Neural cell (in vitro differentiated cells): ENCODE data around the gene DDX4. TPM values are rescaled to one million over a fixed set of nuclear protein-coding genes. Genes with fewer than 3 reads are reported as not detected.

Experiments
- H2AFZ ChIP-seq: fragments of 200-600, 300-800 bp; sonication (generic), shearing (Covaris generic); 2 replicates; pipeline ENCODE4 v1.6.0; 2014; ENCODE audit warnings: low read depth, mild to moderate bottlenecking, antibody characterized with exemption, low read length, moderate library complexity
- H3F3A ChIP-seq: fragments of 200-600 bp; shearing (Covaris generic); 2 replicates; pipeline ENCODE4 v1.6.1; 2016; ENCODE audit warnings: mild to moderate bottlenecking, moderate library complexity, mixed read lengths, antibody characterized with exemption, low read length; ENCODE audit not compliant: insufficient read depth, poor library complexity, severe bottlenecking
- H3K27ac ChIP-seq: fragments of 200-600, 300-800 bp; sonication (generic), shearing (Covaris generic); 2 replicates; pipeline ENCODE4 v1.5.1; 2014; ENCODE audit warnings: mild to moderate bottlenecking, low read length, moderate library complexity
- H3K27me3 ChIP-seq: fragments of 300-800, 200-600 bp; sonication (generic), shearing (Covaris generic); 2 replicates; pipeline ENCODE4 v1.6.0; 2014; ENCODE audit warnings: mild to moderate bottlenecking, low read depth, low read length, moderate library complexity; ENCODE audit not compliant: insufficient read depth
- H3K36me3 ChIP-seq: fragments of 300-800, 200-600 bp; sonication (generic), shearing (Covaris generic); 2 replicates; pipeline ENCODE4 v1.5.1; 2014; ENCODE audit warnings: mild to moderate bottlenecking, antibody characterized with exemption, low read length, moderate library complexity; ENCODE audit not compliant: insufficient read depth
- H3K4me2 ChIP-seq: fragments of 300-800, 200-600 bp; sonication (generic), shearing (Covaris generic); 2 replicates; pipeline ENCODE4 v1.6.0; 2014; ENCODE audit warnings: mild to moderate bottlenecking, low read length
- H3K4me3 ChIP-seq: fragments of 300-800, 200-600 bp; sonication (generic), shearing (Covaris generic); 2 replicates; pipeline ENCODE4 v1.5.1; 2014; ENCODE audit warnings: mild to moderate bottlenecking, low read length, moderate library complexity
- H3K79me2 ChIP-seq: fragments of 200-600 bp; shearing (Covaris generic); replicated peaks from 2 replicates; pipeline ENCODE4 v1.6.0; 2014; ENCODE audit warnings: mild to moderate bottlenecking, low read length, moderate library complexity; ENCODE audit not compliant: insufficient read depth
- H3K9ac ChIP-seq: fragments of 300-800, 200-600 bp; sonication (generic), shearing (Covaris generic); 2 replicates; pipeline ENCODE4 v1.6.1; 2016; ENCODE audit warnings: mild to moderate bottlenecking, low read length, mixed read lengths
- H3K9me2 ChIP-seq: fragments of 200-600 bp; shearing (Covaris generic); 2 replicates; pipeline ENCODE4 v1.6.1; 2016; ENCODE audit warnings: mild to moderate bottlenecking, low read length, mixed read lengths; ENCODE audit not compliant: insufficient read depth
- H3K9me3 ChIP-seq: fragments of 200-600, 300-800 bp; sonication (generic), shearing (Covaris generic); 2 replicates; pipeline ENCODE4 v1.6.1; 2016; ENCODE audit warnings: mild to moderate bottlenecking, mixed run types, low read length, moderate library complexity, mixed read lengths
- H4K20me1 ChIP-seq: fragments of 200-600 bp; shearing (Covaris generic); 2 replicates; pipeline ENCODE4 v1.6.1; 2016; ENCODE audit warnings: mild to moderate bottlenecking, mixed run types; ENCODE audit not compliant: insufficient read depth
- EP300 ChIP-seq: fragments of 450-650 bp; conservative IDR thresholded peaks from 2 replicates; pipeline ENCODE4 v1.6.1; 2014; ENCODE audit warnings: antibody characterized with exemption, mild to moderate bottlenecking, moderate library complexity; ENCODE audit not compliant: poor library complexity, severe bottlenecking
- EZH2 ChIP-seq: fragments of 200-600, 300-800 bp; shearing (Covaris generic), sonication (generic); IDR thresholded peaks from 2 replicates; pipeline ENCODE4 v1.6.1; 2014; ENCODE audit warnings: antibody characterized with exemption, low read length, borderline replicate concordance, mild to moderate bottlenecking; ENCODE audit not compliant: insufficient read depth, poor library complexity, severe bottlenecking
- MXI1 ChIP-seq: fragments of 450-650 bp; conservative IDR thresholded peaks from 2 replicates; pipeline ENCODE4 v1.6.1; 2014; ENCODE audit warnings: antibody characterized with exemption, mild to moderate bottlenecking; ENCODE audit not compliant: poor library complexity, severe bottlenecking
- POLR2AphosphoS5 ChIP-seq: IDR thresholded peaks from 2 replicates; pipeline ENCODE4 v1.6.1; 2012
- RAD21 ChIP-seq: fragments of 450-650 bp; conservative IDR thresholded peaks from 2 replicates; pipeline ENCODE4 v1.6.1; 2014; ENCODE audit warnings: antibody characterized with exemption, mild to moderate bottlenecking, moderate library complexity
- SMC3 ChIP-seq: fragments of 450-650 bp; conservative IDR thresholded peaks from 2 replicates; pipeline ENCODE4 v1.6.1; 2014; ENCODE audit warnings: antibody characterized with exemption, mild to moderate bottlenecking, moderate library complexity; ENCODE audit not compliant: poor library complexity
- TAF1 ChIP-seq: IDR thresholded peaks from 2 replicates; pipeline ENCODE4 v1.6.1; 2012; ENCODE audit warnings: low read depth
- polyA plus RNA-seq: library from polyadenylated mRNA; depleted of rRNA; stranded (reverse); fragments of >200 nt; gene quantifications from 2 replicates; pipeline ENCODE4 v1.2.3, GENCODE V29; 2014
- TF ChIP-seq, protein P1 (sequence below): fragments of 450-650 bp; IDR thresholded peaks from 2 replicates; pipeline ENCODE4 v1.5.1; 2014; ENCODE audit warnings: antibody characterized with exemption, mild to moderate bottlenecking, moderate library complexity; ENCODE audit not compliant: poor library complexity, severe bottlenecking
- TF ChIP-seq, protein P2 (sequence below): IDR thresholded peaks from 2 replicates; pipeline ENCODE4 v1.6.1; 2012; ENCODE audit warnings: borderline replicate concordance

Gene DDX4
- polyA plus RNA-seq, 1 donor from 2014 or later: 0.43 TPM

DNA sequence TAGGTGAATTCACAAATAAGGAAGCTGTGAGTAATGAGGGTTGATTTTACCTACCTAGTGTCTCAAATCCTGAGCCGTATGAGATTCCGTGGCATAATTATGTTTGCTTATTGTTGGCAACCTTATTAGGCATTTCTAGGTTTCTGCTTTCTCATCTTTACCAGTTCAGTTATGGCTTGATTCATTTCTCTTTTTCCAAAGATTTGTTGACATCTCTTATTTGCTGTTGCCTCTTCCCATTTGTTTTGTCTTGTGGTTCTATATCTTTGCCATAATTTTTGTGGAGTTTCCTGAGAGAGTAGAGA is 113.8 kb downstream of the DDX4 start:
- Histone ChIP-seq H3K4me3 (no peak overlapping the region), H3K4me2 (no peak overlapping the region), H2AFZ (no peak overlapping the region), H3K27me3 (no peaks in the 10 kb centered on the region), H3K79me2 (no peaks in the 10 kb centered on the region), H3K9me2 (no peaks in the 10 kb centered on the region), H4K20me1 (no peaks in the 10 kb centered on the region), H3F3A (no peaks in the 10 kb centered on the region), H3K9me3 (no peaks in the 10 kb centered on the region), H3K36me3 (no peaks in the 10 kb centered on the region), H3K27ac (no peak overlapping the region), H3K9ac (no peak overlapping the region)
- no peak for TF ChIP-seq POLR2AphosphoS5
- TF ChIP-seq RAD21: no peak
- TF ChIP-seq, protein P1, sequence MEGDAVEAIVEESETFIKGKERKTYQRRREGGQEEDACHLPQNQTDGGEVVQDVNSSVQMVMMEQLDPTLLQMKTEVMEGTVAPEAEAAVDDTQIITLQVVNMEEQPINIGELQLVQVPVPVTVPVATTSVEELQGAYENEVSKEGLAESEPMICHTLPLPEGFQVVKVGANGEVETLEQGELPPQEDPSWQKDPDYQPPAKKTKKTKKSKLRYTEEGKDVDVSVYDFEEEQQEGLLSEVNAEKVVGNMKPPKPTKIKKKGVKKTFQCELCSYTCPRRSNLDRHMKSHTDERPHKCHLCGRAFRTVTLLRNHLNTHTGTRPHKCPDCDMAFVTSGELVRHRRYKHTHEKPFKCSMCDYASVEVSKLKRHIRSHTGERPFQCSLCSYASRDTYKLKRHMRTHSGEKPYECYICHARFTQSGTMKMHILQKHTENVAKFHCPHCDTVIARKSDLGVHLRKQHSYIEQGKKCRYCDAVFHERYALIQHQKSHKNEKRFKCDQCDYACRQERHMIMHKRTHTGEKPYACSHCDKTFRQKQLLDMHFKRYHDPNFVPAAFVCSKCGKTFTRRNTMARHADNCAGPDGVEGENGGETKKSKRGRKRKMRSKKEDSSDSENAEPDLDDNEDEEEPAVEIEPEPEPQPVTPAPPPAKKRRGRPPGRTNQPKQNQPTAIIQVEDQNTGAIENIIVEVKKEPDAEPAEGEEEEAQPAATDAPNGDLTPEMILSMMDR: no peak
- TF ChIP-seq MXI1: no peak
- TF ChIP-seq, protein P2, sequence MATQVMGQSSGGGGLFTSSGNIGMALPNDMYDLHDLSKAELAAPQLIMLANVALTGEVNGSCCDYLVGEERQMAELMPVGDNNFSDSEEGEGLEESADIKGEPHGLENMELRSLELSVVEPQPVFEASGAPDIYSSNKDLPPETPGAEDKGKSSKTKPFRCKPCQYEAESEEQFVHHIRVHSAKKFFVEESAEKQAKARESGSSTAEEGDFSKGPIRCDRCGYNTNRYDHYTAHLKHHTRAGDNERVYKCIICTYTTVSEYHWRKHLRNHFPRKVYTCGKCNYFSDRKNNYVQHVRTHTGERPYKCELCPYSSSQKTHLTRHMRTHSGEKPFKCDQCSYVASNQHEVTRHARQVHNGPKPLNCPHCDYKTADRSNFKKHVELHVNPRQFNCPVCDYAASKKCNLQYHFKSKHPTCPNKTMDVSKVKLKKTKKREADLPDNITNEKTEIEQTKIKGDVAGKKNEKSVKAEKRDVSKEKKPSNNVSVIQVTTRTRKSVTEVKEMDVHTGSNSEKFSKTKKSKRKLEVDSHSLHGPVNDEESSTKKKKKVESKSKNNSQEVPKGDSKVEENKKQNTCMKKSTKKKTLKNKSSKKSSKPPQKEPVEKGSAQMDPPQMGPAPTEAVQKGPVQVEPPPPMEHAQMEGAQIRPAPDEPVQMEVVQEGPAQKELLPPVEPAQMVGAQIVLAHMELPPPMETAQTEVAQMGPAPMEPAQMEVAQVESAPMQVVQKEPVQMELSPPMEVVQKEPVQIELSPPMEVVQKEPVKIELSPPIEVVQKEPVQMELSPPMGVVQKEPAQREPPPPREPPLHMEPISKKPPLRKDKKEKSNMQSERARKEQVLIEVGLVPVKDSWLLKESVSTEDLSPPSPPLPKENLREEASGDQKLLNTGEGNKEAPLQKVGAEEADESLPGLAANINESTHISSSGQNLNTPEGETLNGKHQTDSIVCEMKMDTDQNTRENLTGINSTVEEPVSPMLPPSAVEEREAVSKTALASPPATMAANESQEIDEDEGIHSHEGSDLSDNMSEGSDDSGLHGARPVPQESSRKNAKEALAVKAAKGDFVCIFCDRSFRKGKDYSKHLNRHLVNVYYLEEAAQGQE: no peak
- TF ChIP-seq EP300: no peak
- no peak for TF ChIP-seq SMC3
- no peak for TF ChIP-seq TAF1
- no peak for TF ChIP-seq EZH2

DNA sequence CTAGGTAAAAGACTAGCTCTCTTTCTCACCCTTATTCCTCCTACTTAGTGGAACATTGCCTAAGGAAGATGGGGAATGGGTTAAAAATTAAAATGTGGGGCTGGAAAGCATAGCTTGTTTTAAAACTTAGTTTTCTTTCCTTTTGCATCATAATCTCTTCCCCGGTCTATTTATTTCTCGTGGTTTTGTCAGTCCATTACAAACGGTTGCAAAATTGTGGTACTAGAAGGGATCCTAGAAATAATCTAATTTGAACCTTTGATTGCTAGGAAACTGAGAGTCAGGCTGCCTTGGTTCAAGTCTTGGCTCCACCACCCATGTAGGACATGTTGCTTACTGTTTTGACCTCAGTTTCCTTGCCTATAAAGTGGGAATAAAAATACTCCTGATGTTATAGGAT is 114.6 kb downstream of the DDX4 start:
- Histone ChIP-seq H3K9me2 (no peaks in the 10 kb centered on the region), H4K20me1 (no peaks in the 10 kb centered on the region), H3F3A (no peaks in the 10 kb centered on the region), H3K36me3 (no peaks in the 10 kb centered on the region), H3K79me2 (no peaks in the 10 kb centered on the region), H3K4me3 (no peak overlapping the region), H3K4me2 (no peak overlapping the region), H3K9me3 (no peaks in the 10 kb centered on the region), H3K27me3 (no peaks in the 10 kb centered on the region), H3K9ac (no peak overlapping the region), H3K27ac (no peak overlapping the region), H2AFZ (no peak overlapping the region)
- TF ChIP-seq POLR2AphosphoS5: no peak

DNA sequence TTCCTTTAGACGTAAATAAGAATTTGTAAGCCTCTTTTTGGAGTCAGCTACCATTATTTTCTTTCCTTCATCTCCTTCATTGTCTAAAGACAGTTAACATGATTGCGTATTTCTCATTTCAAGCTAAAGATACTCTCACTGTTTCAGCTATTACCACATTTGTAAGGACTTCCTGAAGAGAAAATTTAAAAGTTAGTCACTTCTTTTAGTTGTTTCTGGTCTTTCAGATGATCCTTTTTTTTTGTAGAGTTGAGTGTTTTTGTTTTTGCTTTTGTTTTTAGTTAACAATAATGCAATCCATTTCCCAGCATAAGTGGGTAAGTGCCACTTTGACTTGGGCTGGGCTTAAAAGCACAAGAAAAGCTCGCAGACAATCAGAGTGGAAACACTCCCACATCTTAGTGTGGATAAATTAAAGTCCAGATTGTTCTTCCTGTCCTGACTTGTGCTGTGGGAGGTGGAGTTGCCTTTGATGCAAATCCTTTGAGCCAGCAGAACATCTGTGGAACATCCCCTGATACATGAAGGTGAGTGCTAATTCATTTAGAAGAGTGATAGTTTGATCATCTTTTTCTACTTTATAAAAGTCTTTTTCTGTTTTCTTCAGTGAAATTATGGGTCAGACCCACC is 115.3 kb downstream of the DDX4 start:
- Histone ChIP-seq H3F3A (no peaks in the 10 kb centered on the region), H2AFZ (no peak overlapping the region), H3K9ac (no peak overlapping the region), H3K27me3 (no peaks in the 10 kb centered on the region), H3K9me3 (no peaks in the 10 kb centered on the region), H3K36me3 (no peaks in the 10 kb centered on the region), H4K20me1 (no peaks in the 10 kb centered on the region), H3K4me3 (no peak overlapping the region), H3K9me2 (no peaks in the 10 kb centered on the region), H3K27ac (no peak overlapping the region), H3K79me2 (no peaks in the 10 kb centered on the region), H3K4me2 (no peak overlapping the region)
- TF ChIP-seq EP300 (no peak), SMC3 (no peak), RAD21 (no peak), TAF1 (no peak)
- TF ChIP-seq, protein P1: no peak
- TF ChIP-seq, protein P2: no peak
